ENCODE results near the gene AQP9. TPM values are rescaled to one million over a fixed set of nuclear protein-coding genes. Genes with fewer than 3 reads are reported as not detected.
"Not testable (repeated sequence)": the region's sequence is repeated elsewhere in the genome, so short reads cannot be mapped to it uniquely, and the experiment has no call there.

Gene AQP9
- total RNA-seq, 4 donors from 2014 or later, result 12.2 to 56.8 (median 36.3) TPM

DNA sequence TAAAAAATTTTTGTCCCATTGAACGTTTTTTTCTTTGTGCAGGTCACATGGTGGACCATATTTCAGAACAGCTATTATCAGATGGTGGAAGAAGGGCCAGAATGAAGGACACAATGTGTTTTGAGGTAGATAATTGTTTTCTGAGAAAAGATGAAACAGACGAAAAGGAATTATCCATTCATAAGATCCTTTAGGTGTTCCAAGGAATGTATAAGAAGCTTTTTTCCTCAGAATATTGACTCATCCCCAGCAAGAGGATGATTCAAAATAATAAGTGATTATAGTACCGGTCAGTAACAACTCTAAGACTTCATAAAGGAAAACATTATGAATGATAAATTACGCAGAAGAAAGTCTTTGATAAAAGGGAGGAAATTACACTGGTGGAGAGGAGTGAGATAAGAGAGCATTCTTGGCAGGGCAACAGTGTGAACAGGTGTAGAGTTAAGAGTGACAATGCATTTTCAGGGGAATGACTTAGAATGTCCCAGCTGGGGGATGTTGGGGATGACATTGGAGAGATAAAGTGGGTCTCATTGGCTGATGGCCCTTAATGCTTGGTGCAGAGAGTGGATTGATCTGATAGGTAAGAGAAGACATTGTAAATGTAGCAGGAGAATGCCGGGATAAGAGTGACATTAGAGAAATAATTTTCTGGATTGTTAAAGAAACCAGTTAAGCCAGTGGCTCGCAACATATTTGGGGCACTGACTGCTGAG lies 27.0 kb upstream of the AQP9 start:
- DNase-seq (ENCODE audit: low spot score) (no peak), ATAC-seq (ENCODE audit: low FRiP score) (peak; percentile 60)
- TF ChIP-seq, protein P1, sequence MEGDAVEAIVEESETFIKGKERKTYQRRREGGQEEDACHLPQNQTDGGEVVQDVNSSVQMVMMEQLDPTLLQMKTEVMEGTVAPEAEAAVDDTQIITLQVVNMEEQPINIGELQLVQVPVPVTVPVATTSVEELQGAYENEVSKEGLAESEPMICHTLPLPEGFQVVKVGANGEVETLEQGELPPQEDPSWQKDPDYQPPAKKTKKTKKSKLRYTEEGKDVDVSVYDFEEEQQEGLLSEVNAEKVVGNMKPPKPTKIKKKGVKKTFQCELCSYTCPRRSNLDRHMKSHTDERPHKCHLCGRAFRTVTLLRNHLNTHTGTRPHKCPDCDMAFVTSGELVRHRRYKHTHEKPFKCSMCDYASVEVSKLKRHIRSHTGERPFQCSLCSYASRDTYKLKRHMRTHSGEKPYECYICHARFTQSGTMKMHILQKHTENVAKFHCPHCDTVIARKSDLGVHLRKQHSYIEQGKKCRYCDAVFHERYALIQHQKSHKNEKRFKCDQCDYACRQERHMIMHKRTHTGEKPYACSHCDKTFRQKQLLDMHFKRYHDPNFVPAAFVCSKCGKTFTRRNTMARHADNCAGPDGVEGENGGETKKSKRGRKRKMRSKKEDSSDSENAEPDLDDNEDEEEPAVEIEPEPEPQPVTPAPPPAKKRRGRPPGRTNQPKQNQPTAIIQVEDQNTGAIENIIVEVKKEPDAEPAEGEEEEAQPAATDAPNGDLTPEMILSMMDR (IDR thresholded peaks at IDR 0.05), result no peak

DNA sequence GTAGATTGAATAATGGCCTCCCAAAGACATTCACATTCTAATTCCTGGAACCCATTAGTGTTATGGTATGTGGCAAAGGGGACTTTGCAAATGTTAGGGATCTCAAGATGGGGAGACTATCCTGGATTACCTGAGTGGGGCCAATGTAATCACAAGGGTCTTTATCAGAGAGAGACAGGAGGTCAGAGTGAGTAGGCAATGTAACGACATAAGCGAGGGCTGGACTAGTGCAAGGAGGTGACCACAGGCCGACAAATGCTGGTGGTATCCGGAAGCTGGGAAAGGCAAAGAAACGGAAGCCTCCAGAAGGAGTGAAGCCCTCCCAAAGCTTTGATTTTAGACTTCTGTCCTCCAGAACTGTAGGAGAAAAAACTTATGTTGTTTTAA lies 26.5 kb upstream of the AQP9 start:
- ATAC-seq (ENCODE audit: low FRiP score) (no peak), DNase-seq (ENCODE audit: low spot score) (no peak)
- TF ChIP-seq, protein P1 (IDR thresholded peaks at IDR 0.05), result no peak

DNA sequence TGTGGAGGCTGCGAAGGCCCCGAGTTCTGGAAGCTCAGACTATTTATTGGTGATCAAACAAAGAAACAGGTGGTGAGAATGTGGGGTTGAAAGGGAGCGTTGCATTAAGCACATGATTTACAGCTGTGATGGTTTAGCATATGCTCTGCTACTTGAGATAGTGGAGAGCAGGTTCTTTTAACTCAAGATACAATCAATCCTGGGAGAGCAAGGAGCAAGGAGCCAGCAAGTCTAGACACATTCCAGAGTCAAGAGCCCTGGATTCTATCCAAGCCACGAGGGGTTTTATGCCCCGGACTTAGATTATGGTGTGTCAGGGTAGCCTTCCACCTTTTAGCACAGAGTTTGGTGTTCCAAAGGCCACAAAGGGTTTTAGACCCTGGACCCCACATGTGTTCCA lies 24.8 kb upstream of the AQP9 start:
- ATAC-seq (ENCODE audit: low FRiP score); DNase-seq (ENCODE audit: low spot score): not testable (repeated sequence)

DNA sequence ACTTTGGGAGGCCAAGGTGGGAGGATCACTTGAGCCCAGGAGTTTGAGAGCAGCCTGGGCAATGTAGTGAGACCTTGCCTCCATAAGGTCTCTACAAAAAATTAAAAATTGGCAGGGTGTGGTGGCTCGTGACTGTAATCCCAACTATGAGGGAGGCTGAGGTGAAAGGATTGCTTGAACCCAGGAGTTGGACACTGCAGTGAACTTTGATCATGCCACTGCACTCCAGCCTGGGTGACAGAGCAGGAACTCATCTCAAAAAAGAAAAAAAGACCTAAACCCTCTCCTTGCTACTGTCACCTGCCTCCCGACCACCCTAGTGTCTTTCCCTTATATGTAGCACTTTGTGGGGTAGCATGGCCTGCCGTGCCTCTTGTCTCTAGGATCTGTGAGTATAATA lies 23.8 kb upstream of the AQP9 start:
- ATAC-seq (ENCODE audit: low FRiP score) (no peak), DNase-seq (ENCODE audit: low spot score) (no peak)
- TF ChIP-seq, protein P1 (IDR thresholded peaks at IDR 0.05), result no peak

DNA sequence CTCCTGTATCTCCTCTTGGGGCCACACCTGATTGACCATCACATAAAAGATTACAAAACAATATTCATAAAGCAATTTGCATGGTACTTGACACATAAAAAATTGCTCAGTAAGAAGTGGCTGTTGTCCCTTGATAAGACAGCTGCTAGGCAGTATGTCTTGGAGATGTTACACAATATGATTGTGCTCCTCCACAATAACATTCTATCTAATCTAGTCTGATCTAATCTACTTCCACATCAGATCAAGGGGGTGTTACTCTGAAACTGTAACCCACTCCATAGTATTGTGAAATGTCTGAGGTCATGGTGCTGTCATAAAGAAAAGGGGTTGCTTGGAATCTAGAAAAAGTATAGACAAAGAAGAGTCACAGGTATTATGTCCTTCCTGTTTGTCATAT lies 23.4 kb upstream of the AQP9 start:
- ATAC-seq (ENCODE audit: low FRiP score), result no peak
- DNase-seq (ENCODE audit: low spot score), result no peak
- TF ChIP-seq, protein P1 (IDR thresholded peaks at IDR 0.05), result no peak

DNA sequence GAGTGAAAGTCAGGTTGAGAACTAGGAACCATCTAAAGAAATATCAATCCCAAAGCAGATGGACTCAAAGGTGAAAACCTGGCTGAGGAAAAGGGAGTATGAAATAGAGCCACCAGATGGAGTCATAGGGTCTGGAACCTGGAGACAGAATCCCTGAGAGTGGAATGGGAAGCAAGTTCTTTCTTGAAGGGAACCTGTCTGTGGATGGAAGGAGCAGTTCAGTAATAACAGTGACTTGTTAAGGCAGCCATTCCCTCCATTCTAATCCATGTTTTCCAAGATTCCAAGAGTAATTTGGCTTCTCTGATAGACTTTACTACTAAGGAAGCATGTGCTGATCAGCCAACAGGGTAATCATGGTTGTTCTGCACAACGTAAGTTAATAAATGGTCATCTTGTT lies 22.5 kb upstream of the AQP9 start:
- TF ChIP-seq, protein P1 (IDR thresholded peaks at IDR 0.05), result no peak
- ATAC-seq (ENCODE audit: low FRiP score), result no peak
- DNase-seq (ENCODE audit: low spot score), result no peak

DNA sequence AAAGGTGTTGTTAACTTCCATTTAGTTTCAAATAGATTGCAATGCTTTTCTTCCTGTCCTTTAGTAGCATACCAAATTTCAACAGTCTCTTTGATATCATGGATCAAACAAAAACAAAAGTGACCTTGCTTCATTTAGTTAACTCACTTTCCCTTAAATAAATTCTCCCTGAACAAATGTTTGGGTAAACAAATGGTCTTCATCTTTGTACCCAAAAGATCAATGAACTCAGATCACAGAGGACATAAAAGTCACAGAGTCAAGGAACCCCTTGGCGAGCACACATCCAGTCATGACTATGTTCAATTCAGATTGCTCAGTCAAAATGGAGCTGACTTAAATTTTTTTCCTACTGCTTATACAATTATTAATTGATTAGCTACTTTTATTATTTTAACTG lies 20.6 kb upstream of the AQP9 start:
- DNase-seq (ENCODE audit: low spot score), result no peak
- TF ChIP-seq, protein P1 (IDR thresholded peaks at IDR 0.05), result no peak
- ATAC-seq (ENCODE audit: low FRiP score), result no peak
